ENCODE data around the gene TSPYL1.

Gene TSPYL1

GRCh38 chr6:116244284-116244683 is 35.4 kb downstream of the TSPYL1 start (continued):
- TF ChIP-seq SALL2 (tag by site-specific recombination; IDR thresholded peaks at IDR 0.05; ENCODE audit: borderline replicate concordance) = no peak
- TF ChIP-seq ZNF624 (tag by site-specific recombination; IDR thresholded peaks at IDR 0.05) = no peak
- TF ChIP-seq ZNF202 (tag by site-specific recombination; IDR thresholded peaks at IDR 0.05; ENCODE audit: borderline replicate concordance) = no peak
- no peak for TF ChIP-seq AEBP2 (tag by site-specific recombination; IDR thresholded peaks at IDR 0.05; ENCODE audit: borderline replicate concordance)
- TF ChIP-seq ZNF292 (tag by site-specific recombination; IDR thresholded peaks at IDR 0.05; ENCODE audit: borderline replicate concordance, low read depth) = no peak

- H3K36me3 ChIP-seq (ENCODE audit: control insufficient read depth in 2 of 2, insufficient read depth in 1 of 2, low read length in 2 of 2) = peaks cover 0 to 8% of the 10 kb centered on the region in 2 experiments; a peak in 1 of 3 replicates
- ChIA-PET CTCF (interaction anchor here (1.8 kb wide), 1 partner anchor 23 kb away, joined by 6 read pairs; no protein-coding TSS in a partner anchor), POLR2A (no interaction called here)
- H3K4me1 ChIP-seq (ENCODE audit: control insufficient read depth, insufficient read depth, low read length) = peaks cover 15% of the 10 kb centered on the region; the same call in 1 of the 2 replicates
- no peak overlapping the region for H3K27ac ChIP-seq (ENCODE audit: extremely low read depth, low read depth, low read length)
- H3K4me3 ChIP-seq (ENCODE audit: low read depth, low read length) = no peak overlapping the region
- TF ChIP-seq ZSCAN4 (tag by site-specific recombination; IDR thresholded peaks at IDR 0.05) = no peak
- no peak for TF ChIP-seq ZNF621 (tag by site-specific recombination; IDR thresholded peaks at IDR 0.05)
- TF ChIP-seq, protein P1, sequence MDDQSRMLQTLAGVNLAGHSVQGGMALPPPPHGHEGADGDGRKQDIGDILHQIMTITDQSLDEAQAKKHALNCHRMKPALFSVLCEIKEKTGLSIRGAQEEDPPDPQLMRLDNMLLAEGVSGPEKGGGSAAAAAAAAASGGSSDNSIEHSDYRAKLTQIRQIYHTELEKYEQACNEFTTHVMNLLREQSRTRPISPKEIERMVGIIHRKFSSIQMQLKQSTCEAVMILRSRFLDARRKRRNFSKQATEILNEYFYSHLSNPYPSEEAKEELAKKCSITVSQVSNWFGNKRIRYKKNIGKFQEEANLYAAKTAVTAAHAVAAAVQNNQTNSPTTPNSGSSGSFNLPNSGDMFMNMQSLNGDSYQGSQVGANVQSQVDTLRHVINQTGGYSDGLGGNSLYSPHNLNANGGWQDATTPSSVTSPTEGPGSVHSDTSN (CRISPR knock-in tag; IDR thresholded peaks at IDR 0.05) = no peak
- TF ChIP-seq ZNF335 (tag by site-specific recombination; conservative IDR thresholded peaks at IDR 0.05) = no peak
- no peak for TF ChIP-seq ZEB2 (tag by site-specific recombination; IDR thresholded peaks at IDR 0.05)
- no peak for TF ChIP-seq ZSCAN5A (tag by site-specific recombination; IDR thresholded peaks at IDR 0.05)
- TF ChIP-seq ZNF239 (tag by site-specific recombination; IDR thresholded peaks at IDR 0.05) = no peak
- TF ChIP-seq, protein P2, sequence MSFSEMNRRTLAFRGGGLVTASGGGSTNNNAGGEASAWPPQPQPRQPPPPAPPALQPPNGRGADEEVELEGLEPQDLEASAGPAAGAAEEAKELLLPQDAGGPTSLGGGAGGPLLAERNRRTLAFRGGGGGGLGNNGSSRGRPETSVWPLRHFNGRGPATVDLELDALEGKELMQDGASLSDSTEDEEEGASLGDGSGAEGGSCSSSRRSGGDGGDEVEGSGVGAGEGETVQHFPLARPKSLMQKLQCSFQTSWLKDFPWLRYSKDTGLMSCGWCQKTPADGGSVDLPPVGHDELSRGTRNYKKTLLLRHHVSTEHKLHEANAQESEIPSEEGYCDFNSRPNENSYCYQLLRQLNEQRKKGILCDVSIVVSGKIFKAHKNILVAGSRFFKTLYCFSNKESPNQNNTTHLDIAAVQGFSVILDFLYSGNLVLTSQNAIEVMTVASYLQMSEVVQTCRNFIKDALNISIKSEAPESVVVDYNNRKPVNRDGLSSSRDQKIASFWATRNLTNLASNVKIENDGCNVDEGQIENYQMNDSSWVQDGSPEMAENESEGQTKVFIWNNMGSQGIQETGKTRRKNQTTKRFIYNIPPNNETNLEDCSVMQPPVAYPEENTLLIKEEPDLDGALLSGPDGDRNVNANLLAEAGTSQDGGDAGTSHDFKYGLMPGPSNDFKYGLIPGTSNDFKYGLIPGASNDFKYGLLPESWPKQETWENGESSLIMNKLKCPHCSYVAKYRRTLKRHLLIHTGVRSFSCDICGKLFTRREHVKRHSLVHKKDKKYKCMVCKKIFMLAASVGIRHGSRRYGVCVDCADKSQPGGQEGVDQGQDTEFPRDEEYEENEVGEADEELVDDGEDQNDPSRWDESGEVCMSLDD (tag by site-specific recombination; IDR thresholded peaks at IDR 0.05) = no peak
- TF ChIP-seq SCRT1 (tag by site-specific recombination; IDR thresholded peaks at IDR 0.05; ENCODE audit: borderline replicate concordance) = no peak
- no peak for TF ChIP-seq ZBTB1 (tag by site-specific recombination; IDR thresholded peaks at IDR 0.05)
- TF ChIP-seq ZNF747 (tag by site-specific recombination; IDR thresholded peaks at IDR 0.05) = no peak
- TF ChIP-seq ZNF777 (tag by site-specific recombination; IDR thresholded peaks at IDR 0.05; ENCODE audit: borderline replicate concordance) = no peak
- TF ChIP-seq GLI2 (tag by site-specific recombination; IDR thresholded peaks at IDR 0.05; ENCODE audit: borderline replicate concordance, low read depth) = no peak
- no peak for TF ChIP-seq KLF9 (tag by site-specific recombination; IDR thresholded peaks at IDR 0.05; ENCODE audit: low read depth)
- TF ChIP-seq WT1 (tag by site-specific recombination; IDR thresholded peaks at IDR 0.05) = no peak
- TF ChIP-seq ZBTB44 (tag by site-specific recombination; IDR thresholded peaks at IDR 0.05) = no peak
- no peaks in the 10 kb centered on the region for H3K9me3 ChIP-seq (ENCODE audit: control insufficient read depth, insufficient read depth, low read depth, low read length)
Measured at GRCh38 chr6:116239856-116240255, 39.9 kb downstream of the TSPYL1 start.

Measured in HEK293 (cell line).